Stimulated activated naive CD8-positive, alpha-beta T cell treated with anti-CD3 and anti-CD28 coated beads, Interleukin-15, amount 100 ng/mL, for 72 hours (primary cell): Measurements from ENCODE around the gene CDC45.
A peak's percentile ranks its signal among the peaks of the same experiment; 100 is the strongest.

ENCODE experiments used
- ATAC-seq: fragments of 150-1000 bp; cut with Tn5 transposase; 2 replicates; pipeline ENCODE4 v1.10.0; 2021; ENCODE audit warnings: mild to moderate bottlenecking, moderate library complexity
- DNase-seq, 2 donors: peaks; one replicate each; pipeline ENCODE4 v3.0.0; 2021 to 2022
- H3K27ac Mint-ChIP-seq, 2 donors: one replicate each; pipeline ENCODE4 v1.8.0; 2022; ENCODE audit warnings: mild to moderate bottlenecking in 2 of 2, mixed read lengths in 2 of 2, moderate library complexity in 2 of 2
- H3K27me3 Mint-ChIP-seq: one replicate; pipeline ENCODE4 v1.8.0; 2022; ENCODE audit warnings: mixed read lengths
- H3K4me1 Mint-ChIP-seq: one replicate; pipeline ENCODE4 v1.8.0; 2022; ENCODE audit warnings: mild to moderate bottlenecking, mixed read lengths
- H3K4me3 Mint-ChIP-seq, 2 donors: one replicate each; pipeline ENCODE4 v1.8.0; 2022; ENCODE audit warnings: mild to moderate bottlenecking in 2 of 2, mixed read lengths in 2 of 2, moderate library complexity in 1 of 2
- H3K9me3 Mint-ChIP-seq, 2 donors: one replicate each; pipeline ENCODE4 v1.8.0; 2022; ENCODE audit warnings: mixed read lengths in 2 of 2

CDC45 gene

GRCh38 chr22:19456541-19456940, 23.2 kb upstream of the CDC45 start:
- H3K27me3 Mint-ChIP-seq, result no peaks in the 10 kb centered on the region
- no peak overlapping the region for H3K4me3 Mint-ChIP-seq
- H3K9me3 Mint-ChIP-seq, result no peaks in the 10 kb centered on the region
- H3K4me1 Mint-ChIP-seq, result no peaks in the 10 kb centered on the region
- ATAC-seq, result no peak
- H3K27ac Mint-ChIP-seq, result no peak overlapping the region
- no peak for DNase-seq

- no peak overlapping the region for H3K4me3 Mint-ChIP-seq
- no peak overlapping the region for H3K27ac Mint-ChIP-seq
- H3K4me1 Mint-ChIP-seq, result no peaks in the 10 kb centered on the region
- DNase-seq (no peak), ATAC-seq (no peak)
- H3K27me3 Mint-ChIP-seq, result no peaks in the 10 kb centered on the region
- H3K9me3 Mint-ChIP-seq, result no peaks in the 10 kb centered on the region
These were observed 21.8 kb upstream of the CDC45 start for GRCh38 chr22:19457828-19458428.

DNA sequence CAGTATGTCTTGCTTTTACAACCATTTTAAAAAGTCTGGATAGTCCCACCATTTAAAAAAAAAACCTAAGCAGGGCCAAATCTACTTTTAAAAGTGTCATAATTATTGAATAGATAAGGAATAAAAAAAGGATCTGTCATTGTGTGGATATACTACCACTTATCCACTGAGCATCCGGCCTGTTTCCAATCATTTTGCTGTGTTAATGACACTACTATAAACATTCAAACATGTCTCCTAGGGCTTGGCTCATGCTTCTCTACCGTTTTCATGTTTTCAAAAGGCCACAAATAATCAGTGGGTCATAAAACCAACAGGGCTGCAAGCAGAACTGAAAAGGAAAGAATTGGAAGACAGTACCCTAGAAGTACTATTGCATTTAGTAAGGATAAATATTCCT, 19.7 kb upstream of the CDC45 start:
- no peaks in the 10 kb centered on the region for H3K27me3 Mint-ChIP-seq
- no peak overlapping the region for H3K4me3 Mint-ChIP-seq
- no peaks in the 10 kb centered on the region for H3K9me3 Mint-ChIP-seq
- ATAC-seq (no peak), DNase-seq (no peak)
- no peaks in the 10 kb centered on the region for H3K4me1 Mint-ChIP-seq
- no peak overlapping the region for H3K27ac Mint-ChIP-seq

GRCh38 chr22:19461506-19461905, 18.2 kb upstream of the CDC45 start:
- no peak overlapping the region for H3K27ac Mint-ChIP-seq

DNA sequence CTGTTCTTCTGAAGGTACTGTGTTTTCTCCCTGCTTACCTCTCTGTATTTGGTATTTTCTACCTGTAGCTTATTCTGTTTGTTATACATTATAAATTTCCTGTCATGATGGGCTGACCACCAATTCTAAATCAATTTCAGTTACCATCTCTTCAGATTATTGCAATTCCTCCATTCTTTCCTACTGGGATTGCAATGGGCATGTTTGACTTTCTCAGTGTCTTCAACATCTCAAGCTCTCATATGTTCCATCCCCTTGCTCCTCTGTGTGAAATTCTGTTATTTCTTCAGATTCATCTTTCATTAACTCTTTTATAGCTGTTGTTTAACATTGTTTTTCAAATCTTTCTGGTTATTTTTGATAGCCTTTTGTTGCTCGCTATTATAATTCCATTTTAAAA, 16.7 kb upstream of the CDC45 start:
- ATAC-seq (no peak), DNase-seq (no peak)
- no peak overlapping the region for H3K4me3 Mint-ChIP-seq
- H3K27ac Mint-ChIP-seq, result peak overlapping the region in 1 of 2 donors; percentile 81
- H3K9me3 Mint-ChIP-seq, result no peaks in the 10 kb centered on the region
- H3K27me3 Mint-ChIP-seq, result no peaks in the 10 kb centered on the region
- no peaks in the 10 kb centered on the region for H3K4me1 Mint-ChIP-seq

More at GRCh38 chr22:19461506-19461905, 18.2 kb upstream of the CDC45 start:
- Mint-ChIP-seq H3K4me1 (no peaks in the 10 kb centered on the region), H3K4me3 (no peak overlapping the region), H3K9me3 (no peaks in the 10 kb centered on the region), H3K27me3 (no peaks in the 10 kb centered on the region)
- ATAC-seq, result no peak
- DNase-seq, result no peak

DNA sequence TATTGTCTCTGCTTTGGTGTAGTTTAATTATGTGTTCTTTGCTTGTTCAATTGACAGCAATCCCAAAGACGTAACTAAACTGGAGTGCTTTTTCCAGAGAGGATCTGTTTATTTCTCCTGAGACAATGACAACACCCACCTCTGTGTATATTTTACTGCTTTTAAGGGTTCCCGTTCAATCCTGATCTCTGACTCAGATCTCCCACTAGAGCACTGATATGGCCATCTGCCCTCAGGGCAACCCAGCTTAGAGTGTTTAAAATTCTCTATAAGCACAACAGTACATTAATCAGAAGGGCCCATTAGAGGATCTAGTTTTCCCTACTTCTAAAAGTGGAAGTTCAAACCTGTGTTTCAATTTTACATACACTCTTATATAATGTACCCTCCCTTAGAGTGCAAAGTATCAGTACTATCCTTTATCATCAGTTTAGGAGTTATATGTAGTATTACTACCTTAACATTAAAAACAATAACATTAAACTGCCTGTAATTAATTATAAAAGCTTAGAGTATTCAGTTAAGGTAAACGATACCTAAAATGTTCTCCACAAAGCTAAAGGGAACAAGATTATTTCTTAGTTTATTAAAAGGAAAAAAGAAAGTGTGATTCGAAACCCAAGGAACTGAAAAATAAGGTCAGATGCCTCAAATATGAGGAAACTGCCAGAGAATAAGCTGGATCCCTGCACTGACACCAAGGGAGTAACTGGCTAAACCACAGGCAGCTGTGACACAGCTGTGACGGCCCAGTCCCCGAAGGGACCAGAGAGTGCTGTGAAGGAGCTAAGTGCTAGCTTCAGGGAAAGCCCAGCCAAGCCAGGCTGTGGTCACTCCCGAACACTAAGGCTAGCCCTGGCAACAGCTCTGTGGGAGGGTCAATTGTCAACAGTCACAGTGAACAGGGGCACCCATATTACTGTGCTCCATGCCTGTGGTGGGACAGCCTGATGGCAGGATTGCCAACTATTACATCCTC, 15.9 kb upstream of the CDC45 start:
- ATAC-seq, result no peak

GRCh38 chr22:19464546-19464945, 15.2 kb upstream of the CDC45 start:
- no peak overlapping the region for H3K4me3 Mint-ChIP-seq
- peak overlapping the region in 1 of 2 donors; percentile 65 for H3K27ac Mint-ChIP-seq
- H3K27me3 Mint-ChIP-seq, result no peaks in the 10 kb centered on the region

More for the DNA sequence above, 15.9 kb upstream of the CDC45 start:
- H3K27ac Mint-ChIP-seq, result no peak overlapping the region
- no peaks in the 10 kb centered on the region for H3K27me3 Mint-ChIP-seq
- H3K4me1 Mint-ChIP-seq, result no peaks in the 10 kb centered on the region
- no peak for DNase-seq
- H3K4me3 Mint-ChIP-seq, result no peak overlapping the region
- H3K9me3 Mint-ChIP-seq, result no peaks in the 10 kb centered on the region

GRCh38 chr22:19464975-19465374, 14.7 kb upstream of the CDC45 start:
- DNase-seq (no peak), ATAC-seq (no peak)
- no peak overlapping the region for H3K4me3 Mint-ChIP-seq
- no peak overlapping the region for H3K27ac Mint-ChIP-seq
- no peaks in the 10 kb centered on the region for H3K9me3 Mint-ChIP-seq
- no peaks in the 10 kb centered on the region for H3K27me3 Mint-ChIP-seq
- H3K4me1 Mint-ChIP-seq, result no peaks in the 10 kb centered on the region

More at GRCh38 chr22:19464546-19464945, 15.2 kb upstream of the CDC45 start:
- H3K4me1 Mint-ChIP-seq, result no peaks in the 10 kb centered on the region
- H3K9me3 Mint-ChIP-seq, result no peaks in the 10 kb centered on the region
- ATAC-seq, result no peak
- no peak for DNase-seq

- Mint-ChIP-seq H3K27me3 (no peaks in the 10 kb centered on the region), H3K4me3 (no peak overlapping the region), H3K9me3 (no peaks in the 10 kb centered on the region), H3K4me1 (no peaks in the 10 kb centered on the region), H3K27ac (peak overlapping the region in 1 of 2 donors; percentile 38)
- no peak for ATAC-seq
- no peak for DNase-seq
These were observed 13.5 kb upstream of the CDC45 start for GRCh38 chr22:19466126-19466716.

GRCh38 chr22:19466848-19467752, 12.6 kb upstream of the CDC45 start:
- Mint-ChIP-seq H3K27me3 (no peaks in the 10 kb centered on the region), H3K4me3 (no peak overlapping the region), H3K27ac (no peak overlapping the region), H3K9me3 (no peaks in the 10 kb centered on the region), H3K4me1 (no peaks in the 10 kb centered on the region)
- no peak for ATAC-seq
- no peak for DNase-seq

DNA sequence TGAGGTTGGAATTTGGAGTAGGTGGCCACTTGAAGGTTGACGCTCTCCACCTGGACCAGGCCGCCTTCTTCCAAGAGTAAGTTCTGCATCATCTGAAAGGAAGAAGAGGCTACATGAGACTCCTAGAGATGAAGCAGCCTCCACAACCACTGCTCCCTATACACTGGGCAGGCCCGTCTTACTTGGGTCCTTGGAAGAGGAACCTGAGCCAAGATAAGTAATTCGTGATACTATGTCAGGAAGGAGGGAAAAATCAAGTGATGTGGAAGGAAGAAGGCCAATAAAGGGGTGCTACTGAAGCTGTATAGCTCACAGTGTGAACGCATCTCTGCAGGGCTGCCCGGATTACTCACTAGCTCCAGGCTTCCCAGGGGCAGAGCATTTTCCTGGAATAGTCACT, 11.8 kb upstream of the CDC45 start:
- Mint-ChIP-seq H3K27ac (no peak overlapping the region), H3K27me3 (no peaks in the 10 kb centered on the region), H3K4me1 (no peaks in the 10 kb centered on the region), H3K9me3 (no peaks in the 10 kb centered on the region), H3K4me3 (no peak overlapping the region)
- no peak for DNase-seq
- no peak for ATAC-seq

- no peaks in the 10 kb centered on the region for H3K27me3 Mint-ChIP-seq
- ATAC-seq, result no peak
- no peak overlapping the region for H3K4me3 Mint-ChIP-seq
- H3K4me1 Mint-ChIP-seq, result no peaks in the 10 kb centered on the region
- DNase-seq, result no peak
- peak overlapping the region in 1 of 2 donors; percentile 73 for H3K27ac Mint-ChIP-seq
- H3K9me3 Mint-ChIP-seq, result no peaks in the 10 kb centered on the region
These were observed 10.3 kb upstream of the CDC45 start for GRCh38 chr22:19469421-19469820.

GRCh38 chr22:19470010-19470409, 9.7 kb upstream of the CDC45 start:
- Mint-ChIP-seq H3K4me1 (no peaks in the 10 kb centered on the region), H3K9me3 (no peaks in the 10 kb centered on the region), H3K4me3 (no peak overlapping the region), H3K27me3 (no peaks in the 10 kb centered on the region), H3K27ac (no peak overlapping the region)
- ATAC-seq (no peak), DNase-seq (no peak)

GRCh38 chr22:19471572-19471971, 8.1 kb upstream of the CDC45 start:
- DNase-seq, result no peak

GRCh38 chr22:19472233-19472632, 7.5 kb upstream of the CDC45 start:
- H3K9me3 Mint-ChIP-seq, result no peaks in the 10 kb centered on the region
- peaks cover 16% of the 10 kb centered on the region for H3K4me1 Mint-ChIP-seq
- no peak for ATAC-seq
- DNase-seq, result no peak
- H3K27me3 Mint-ChIP-seq, result no peaks in the 10 kb centered on the region
- H3K27ac Mint-ChIP-seq, result peak overlapping the region in 1 of 2 donors; percentile 88
- H3K4me3 Mint-ChIP-seq, result no peak overlapping the region

More at GRCh38 chr22:19471572-19471971, 8.1 kb upstream of the CDC45 start:
- Mint-ChIP-seq H3K4me3 (no peak overlapping the region), H3K9me3 (no peaks in the 10 kb centered on the region), H3K27me3 (no peaks in the 10 kb centered on the region), H3K27ac (peak overlapping the region in 1 of 2 donors; percentile 88), H3K4me1 (peaks cover 13% of the 10 kb centered on the region)
- ATAC-seq, result no peak
